CD4-positive, alpha-beta T cell (primary cell): Measurements from ENCODE around the gene TEAD3. TPM values are rescaled to one million over a fixed set of nuclear protein-coding genes. Genes with fewer than 3 reads are reported as not detected.

Experiments used
- ATAC-seq: fragments of 200-7000 bp; cut with Tn5 transposase; one replicate; pipeline ENCODE4 v1.10.0; 2022; ENCODE audit warnings: mild to moderate bottlenecking; ENCODE audit not compliant: poor library complexity
- CTCF ChIA-PET: fragments of 350-600 bp; sonication (Branson Sonifier 250); formaldehyde crosslinking; loops from one replicate; lab custom pipeline; 2021; ENCODE audit warnings: antibody characterized with exemption, inconsistent platforms; lab: Charles Lee
- POLR2A ChIA-PET: fragments of 350-600 bp; sonication (Branson Sonifier 250); formaldehyde crosslinking; loops from one replicate; lab custom pipeline; 2021; ENCODE audit warnings: antibody characterized with exemption, inconsistent platforms; lab: Charles Lee
- DNase-seq, 14 experiments: peaks; one replicate each; pipeline ENCODE4 v3.0.0-alpha.2; 2013 to 2020; ENCODE audit warnings: mixed read lengths in 2 of 14
- H3K27ac ChIP-seq, 2 donors: one replicate each; pipeline versions ENCODE4 v1.5.1 to v1.7.0; 2013; ENCODE audit warnings: low read length in 2 of 2, low read depth in 1 of 2, mild to moderate bottlenecking in 1 of 2
- H3K27me3 ChIP-seq, 2 experiments: 1 replicate in 1 of 2; 2 replicates in 1 of 2; pipeline versions ENCODE4 v1.6.1 to v1.7.0; 2013; ENCODE audit warnings: low read length in 2 of 2, control low read depth in 1 of 2, mild to moderate bottlenecking in 1 of 2, moderate library complexity in 1 of 2; ENCODE audit not compliant: insufficient read depth in 2 of 2, control insufficient read depth in 1 of 2
- H3K36me3 ChIP-seq: one replicate; pipeline ENCODE4 v1.6.1; 2013; ENCODE audit warnings: low read length, control low read depth; ENCODE audit not compliant: insufficient read depth
- H3K4me1 ChIP-seq: one replicate; pipeline ENCODE4 v1.6.1; 2013; ENCODE audit warnings: low read length, control low read depth; ENCODE audit not compliant: insufficient read depth
- H3K4me3 ChIP-seq: one replicate; pipeline ENCODE4 v1.5.1; 2013; ENCODE audit warnings: mild to moderate bottlenecking, low read length, moderate library complexity
- H3K9me3 ChIP-seq, 2 experiments: 1 replicate in 1 of 2; 2 replicates in 1 of 2; pipeline versions ENCODE4 v1.6.1 to v1.7.0; 2013; ENCODE audit warnings: low read length in 2 of 2, mild to moderate bottlenecking in 2 of 2, control low read depth in 1 of 2, moderate library complexity in 1 of 2; ENCODE audit not compliant: control insufficient read depth in 1 of 2, insufficient read depth in 1 of 2
- H3K27ac Mint-ChIP-seq: one replicate; pipeline ENCODE4 v1.8.0; 2020; ENCODE audit warnings: mixed read lengths
- H3K27me3 Mint-ChIP-seq: one replicate; pipeline ENCODE4 v1.8.0; 2021; ENCODE audit warnings: mixed read lengths
- H3K36me3 Mint-ChIP-seq: one replicate; pipeline ENCODE4 v1.8.0; 2021; ENCODE audit warnings: low read depth, mixed read lengths
- H3K4me1 Mint-ChIP-seq: one replicate; pipeline ENCODE4 v1.8.0; 2021; ENCODE audit warnings: low read depth, mixed read lengths
- H3K4me3 Mint-ChIP-seq: one replicate; pipeline ENCODE4 v1.8.0; 2020; ENCODE audit warnings: mild to moderate bottlenecking, mixed read lengths
- H3K9me3 Mint-ChIP-seq: one replicate; pipeline ENCODE4 v1.8.0; 2020; ENCODE audit warnings: mixed read lengths
- CTCF ChIP-seq: fragments of 200-600 bp; IDR thresholded peaks from one replicate; pipeline ENCODE4 v1.8.0; 2022; ENCODE audit warnings: antibody characterized with exemption, mild to moderate bottlenecking
- intact Hi-C, 2 experiments: fragments of 100-400 bp; cut with DNase I in 1 of 2; cut with micrococcal nuclease in 1 of 2; formaldehyde crosslinking; loops; one replicate each; pipeline versions ENCODE4 v1.15.1 to v1.9.0; 2023 to 2025; cut with DNase I, micrococcal nuclease
- total RNA-seq, 174 experiments: library from RNA in 2 of 174; stranded (reverse) in 2 of 174; gene quantifications; one replicate each; pipeline ENCODE4 v1.2.3 and lab custom pipeline; 2021 to 2026

Gene TEAD3
- total RNA-seq, 2 experiments from 2014 or later, result 0.11 TPM; not detected in 1

DNA sequence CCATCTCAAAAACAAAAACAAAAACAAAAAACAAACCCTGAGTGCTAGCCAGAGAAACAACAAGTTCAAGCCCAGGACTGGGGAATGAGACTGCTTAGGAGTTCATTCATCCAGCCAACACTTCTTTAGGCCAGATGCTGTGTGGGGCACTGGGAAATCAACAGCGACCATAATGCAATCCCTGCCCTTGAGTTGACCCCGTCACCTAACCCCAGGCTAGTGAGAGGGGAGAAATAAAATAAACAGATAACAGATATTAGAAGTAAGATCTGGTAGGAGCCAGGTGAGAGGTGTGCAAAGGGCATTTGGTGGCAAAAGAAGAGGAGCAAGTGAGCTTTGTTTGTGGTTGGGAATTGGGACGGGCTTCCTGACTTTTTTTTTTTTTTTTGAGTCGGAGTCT is 33.6 kb downstream of the TEAD3 start:
- Histone ChIP-seq H3K36me3 (peaks cover 27% of the 10 kb centered on the region), H3K4me3 (no peak overlapping the region), H3K9me3 (no peaks in the 10 kb centered on the region), H3K27me3 (no peaks in the 10 kb centered on the region), H3K27ac (no peak overlapping the region), H3K4me1 (peaks cover 10% of the 10 kb centered on the region)
- CTCF ChIA-PET, result no interaction called here
- Mint-ChIP-seq H3K27me3 (no peaks in the 10 kb centered on the region), H3K36me3 (peaks cover 56% of the 10 kb centered on the region), H3K4me1 (peaks cover 11% of the 10 kb centered on the region), H3K4me3 (no peak overlapping the region), H3K9me3 (no peaks in the 10 kb centered on the region), H3K27ac (no peak overlapping the region)
- intact Hi-C loops, result no loop called here
- no peak for ATAC-seq
- no peak for TF ChIP-seq CTCF
- POLR2A ChIA-PET, result interaction anchor here (0.6 kb wide), 1 partner anchor 95 kb away, joined by 3 read pairs; no protein-coding TSS in a partner anchor
- no peak for DNase-seq

DNA sequence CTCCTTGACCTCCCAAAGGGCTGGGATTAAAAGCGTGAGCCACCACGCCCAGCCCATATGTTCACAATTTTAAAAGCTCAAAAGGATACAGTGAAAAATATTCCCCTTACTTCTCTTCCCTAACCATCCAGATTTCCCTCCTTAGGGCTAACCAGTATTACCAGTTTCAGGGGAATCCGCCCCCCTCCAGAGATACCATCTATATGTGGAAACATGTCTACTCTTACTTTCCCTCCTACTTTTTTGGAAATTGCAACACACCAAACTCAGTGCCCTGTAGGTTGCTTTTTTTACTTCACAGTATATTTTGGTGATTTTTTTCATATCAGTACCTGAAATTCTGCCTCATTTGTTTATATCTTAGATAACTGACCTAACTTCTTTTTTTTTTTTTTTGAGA is 35.6 kb downstream of the TEAD3 start:
- peaks cover 60% of the 10 kb centered on the region for H3K36me3 Mint-ChIP-seq
- no peaks in the 10 kb centered on the region for H3K27me3 Mint-ChIP-seq
- no peaks in the 10 kb centered on the region for H3K4me1 Mint-ChIP-seq
- DNase-seq (no peak), ATAC-seq (no peak)
- CTCF ChIA-PET, result interaction anchor here (1.1 kb wide), 1 partner anchor 202 kb away, joined by 4 read pairs; no protein-coding TSS in a partner anchor
- Histone ChIP-seq H3K36me3 (peaks cover 41% of the 10 kb centered on the region), H3K27me3 (no peaks in the 10 kb centered on the region), H3K27ac (no peak overlapping the region), H3K4me3 (no peak overlapping the region), H3K4me1 (no peaks in the 10 kb centered on the region), H3K9me3 (no peaks in the 10 kb centered on the region)
- H3K4me3 Mint-ChIP-seq, result no peak overlapping the region
- POLR2A ChIA-PET, result no interaction called here
- TF ChIP-seq CTCF, result no peak
- intact Hi-C loops, result no loop called here
- no peak overlapping the region for H3K27ac Mint-ChIP-seq
- H3K9me3 Mint-ChIP-seq, result no peaks in the 10 kb centered on the region

DNA sequence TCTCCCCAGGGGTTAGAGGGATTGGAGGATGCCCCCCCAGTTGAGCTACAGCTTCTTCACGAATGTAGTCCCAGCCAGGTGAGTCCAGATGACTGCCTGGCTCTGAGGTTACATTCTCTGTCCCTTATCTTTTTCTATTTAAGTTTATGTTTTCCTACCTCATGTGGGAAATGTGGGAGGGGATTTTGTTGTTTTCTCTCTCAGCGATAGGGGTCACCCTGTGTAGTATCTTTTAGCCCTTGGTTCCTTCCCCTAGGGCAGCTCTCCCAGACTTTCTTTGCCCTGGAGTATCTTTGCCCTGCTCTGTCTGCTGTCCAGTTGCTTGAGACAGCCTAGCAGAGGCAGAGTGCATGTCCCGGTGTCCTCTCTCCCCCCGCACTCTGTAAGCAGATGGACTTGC is 39.0 kb downstream of the TEAD3 start:
- Mint-ChIP-seq H3K9me3 (no peaks in the 10 kb centered on the region), H3K4me1 (peaks cover 18% of the 10 kb centered on the region), H3K4me3 (no peak overlapping the region), H3K36me3 (peaks cover 53% of the 10 kb centered on the region), H3K27me3 (no peaks in the 10 kb centered on the region), H3K27ac (no peak overlapping the region)
- TF ChIP-seq CTCF, result no peak
- intact Hi-C loops, result no loop called here
- ATAC-seq (no peak), DNase-seq (no peak)
- Histone ChIP-seq H3K4me3 (no peak overlapping the region), H3K36me3 (peaks cover 42% of the 10 kb centered on the region), H3K9me3 (no peaks in the 10 kb centered on the region), H3K27me3 (no peaks in the 10 kb centered on the region), H3K4me1 (peaks cover 10% of the 10 kb centered on the region), H3K27ac (no peak overlapping the region)
- CTCF ChIA-PET, result interaction anchor here (1.5 kb wide), 1 partner anchor 116 kb away, joined by 4 read pairs; the partner anchor contains the start of gene PPARD
- POLR2A ChIA-PET, result no interaction called here
